Keratinocyte (primary cell): Measurements from ENCODE around the gene INPP5A. TPM values are rescaled to one million over a fixed set of nuclear protein-coding genes. Genes with fewer than 3 reads are reported as not detected.

Source experiments
- DNase-seq: peaks from one replicate; pipeline ENCODE4 v3.0.0-alpha.2; 2011; ENCODE audit warnings: low read depth, missing footprints, low spot score
- FAIRE-seq: peaks from 2 replicates; lab custom pipeline; 2011; peaks lifted over from hg19 to GRCh38; lab: Jason Lieb, UNC
- H2AFZ ChIP-seq: 2 replicates; pipeline ENCODE4 v1.6.0; 2012; ENCODE audit warnings: low read length, control low read depth, inconsistent platforms; ENCODE audit not compliant: control insufficient read depth
- H3K27ac ChIP-seq: 2 replicates; pipeline ENCODE4 v1.5.1; 2011; ENCODE audit warnings: low read length; ENCODE audit not compliant: control insufficient read depth, insufficient read depth
- H3K27me3 ChIP-seq: 3 replicates; pipeline ENCODE4 v1.6.0; 2011; ENCODE audit warnings: low read length; ENCODE audit not compliant: control insufficient read depth, insufficient read depth; ENCODE audit errors: extremely low read depth
- H3K36me3 ChIP-seq, 2 experiments: 2 replicates in 1 of 2; 3 replicates in 1 of 2; pipeline ENCODE4 v1.5.1; 2011; ENCODE audit warnings: low read length in 2 of 2, mild to moderate bottlenecking in 1 of 2; ENCODE audit not compliant: control insufficient read depth in 2 of 2, insufficient read depth in 2 of 2; ENCODE audit errors: extremely low read depth in 1 of 2
- H3K4me1 ChIP-seq: 3 replicates; pipeline ENCODE4 v1.5.1; 2011; ENCODE audit warnings: low read length; ENCODE audit not compliant: control insufficient read depth, insufficient read depth; ENCODE audit errors: extremely low read depth
- H3K4me2 ChIP-seq: 3 replicates; pipeline ENCODE4 v1.6.0; 2011; ENCODE audit warnings: low read depth, low read length; ENCODE audit not compliant: control insufficient read depth, insufficient read depth; ENCODE audit errors: extremely low read depth
- H3K4me3 ChIP-seq, 3 experiments: fragments of 200-600 bp in 1 of 3; sonication (generic) in 1 of 3; 2 replicates in 2 of 3; 3 replicates in 1 of 3; pipeline ENCODE4 v1.5.1; 2011 to 2016; ENCODE audit warnings: low read length in 3 of 3, mild to moderate bottlenecking in 3 of 3, control low read depth in 2 of 3, inconsistent platforms in 1 of 3, low read depth in 1 of 3, mixed read lengths in 1 of 3, mixed run types in 1 of 3, moderate library complexity in 1 of 3; ENCODE audit not compliant: control insufficient read depth in 2 of 3, insufficient read depth in 2 of 3; ENCODE audit errors: extremely low read depth in 1 of 3
- H3K79me2 ChIP-seq: 2 replicates; pipeline ENCODE4 v1.6.0; 2012; ENCODE audit warnings: low read length; ENCODE audit not compliant: control insufficient read depth, insufficient read depth
- H3K9ac ChIP-seq: 3 replicates; pipeline ENCODE4 v1.6.0; 2011; ENCODE audit warnings: low read length; ENCODE audit not compliant: control insufficient read depth, insufficient read depth; ENCODE audit errors: extremely low read depth
- H3K9me1 ChIP-seq: 3 replicates; pipeline ENCODE4 v1.6.0; 2011; ENCODE audit warnings: low read length; ENCODE audit not compliant: control insufficient read depth, insufficient read depth; ENCODE audit errors: extremely low read depth
- H3K9me3 ChIP-seq: 2 replicates; pipeline ENCODE4 v1.5.1; 2012; ENCODE audit warnings: low read depth, low read length; ENCODE audit not compliant: control insufficient read depth
- H4K20me1 ChIP-seq: 3 replicates; pipeline ENCODE4 v1.6.0; 2011; ENCODE audit warnings: low read length; ENCODE audit not compliant: control insufficient read depth, insufficient read depth; ENCODE audit errors: extremely low read depth
- EZH2 ChIP-seq: IDR thresholded peaks from one replicate; pipeline ENCODE4 v1.6.1; 2012; ENCODE audit warnings: inconsistent platforms, mild to moderate bottlenecking, low read length, moderate library complexity
- dilution Hi-C: fragments of 300-500 bp; cut with MboI; formaldehyde crosslinking; loops from one replicate; pipeline ENCODE4 v1.7.0; 2020; ENCODE audit warnings: low sequenced_read_pairs; ENCODE audit not compliant: extremely low pct_ligation_motif_present
- polyA plus RNA-seq, 5 experiments: library from polyadenylated mRNA; depleted of rRNA in 3 of 5; stranded (reverse) in 3 of 5; stranded (forward) in 1 of 5; unstranded in 1 of 5; fragments of >200 nt; gene quantifications; 1 replicate in 1 of 5; 2 replicates in 3 of 5; 3 replicates in 1 of 5; pipeline versions ENCODE4 v1.2.1 to v1.2.3, GENCODE V29; 2011 to 2012; ENCODE audit warnings: missing spikeins in 2 of 5, low read depth in 1 of 5, low replicate concordance in 1 of 5
- TF ChIP-seq, protein P1 (sequence below), 3 experiments: IDR thresholded peaks in 1 of 3; conservative IDR thresholded peaks in 1 of 3; optimal IDR thresholded peaks in 1 of 3; 2 replicates in 2 of 3; 3 replicates in 1 of 3; pipeline versions ENCODE3 to v1.5.1; 2011; ENCODE audit warnings: low read length in 3 of 3, mild to moderate bottlenecking in 3 of 3, moderate library complexity in 2 of 3, control low read depth in 1 of 3, inconsistent platforms in 1 of 3; ENCODE audit not compliant: insufficient read depth in 2 of 3; ENCODE audit errors: extremely low read depth in 1 of 3

Gene INPP5A
- polyA plus RNA-seq, 1 donor (not counting 4 experiments of a cell fraction or from before 2014, with no cell fraction given) = 11.2 TPM

GRCh38 chr10:132511121-132512051, 26.2 kb upstream of the INPP5A start:
- no peak for TF ChIP-seq EZH2
- TF ChIP-seq, protein P1, sequence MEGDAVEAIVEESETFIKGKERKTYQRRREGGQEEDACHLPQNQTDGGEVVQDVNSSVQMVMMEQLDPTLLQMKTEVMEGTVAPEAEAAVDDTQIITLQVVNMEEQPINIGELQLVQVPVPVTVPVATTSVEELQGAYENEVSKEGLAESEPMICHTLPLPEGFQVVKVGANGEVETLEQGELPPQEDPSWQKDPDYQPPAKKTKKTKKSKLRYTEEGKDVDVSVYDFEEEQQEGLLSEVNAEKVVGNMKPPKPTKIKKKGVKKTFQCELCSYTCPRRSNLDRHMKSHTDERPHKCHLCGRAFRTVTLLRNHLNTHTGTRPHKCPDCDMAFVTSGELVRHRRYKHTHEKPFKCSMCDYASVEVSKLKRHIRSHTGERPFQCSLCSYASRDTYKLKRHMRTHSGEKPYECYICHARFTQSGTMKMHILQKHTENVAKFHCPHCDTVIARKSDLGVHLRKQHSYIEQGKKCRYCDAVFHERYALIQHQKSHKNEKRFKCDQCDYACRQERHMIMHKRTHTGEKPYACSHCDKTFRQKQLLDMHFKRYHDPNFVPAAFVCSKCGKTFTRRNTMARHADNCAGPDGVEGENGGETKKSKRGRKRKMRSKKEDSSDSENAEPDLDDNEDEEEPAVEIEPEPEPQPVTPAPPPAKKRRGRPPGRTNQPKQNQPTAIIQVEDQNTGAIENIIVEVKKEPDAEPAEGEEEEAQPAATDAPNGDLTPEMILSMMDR (optimal IDR thresholded peaks at IDR 0.05 in 1 of 3, IDR thresholded peaks at IDR 0.05 in 1 of 3, conservative IDR thresholded peaks at IDR 0.05 in 1 of 3; ENCODE audit: extremely low read depth in 1 of 3, insufficient read depth in 2 of 3, low read length in 3 of 3) = no peak
- Histone ChIP-seq H2AFZ (no peak overlapping the region), H3K9ac (no peak overlapping the region), H3K4me2 (no peak overlapping the region), H3K9me1 (no peaks in the 10 kb centered on the region), H3K79me2 (no peaks in the 10 kb centered on the region), H3K4me3 (no peak overlapping the region), H3K36me3 (no peaks in the 10 kb centered on the region), H3K27me3 (peaks cover 10% of the 10 kb centered on the region), H3K9me3 (no peaks in the 10 kb centered on the region), H4K20me1 (no peaks in the 10 kb centered on the region), H3K4me1 (no peaks in the 10 kb centered on the region), H3K27ac (no peak overlapping the region)
- DNase-seq (no peak), FAIRE-seq (no peak)
- dilution Hi-C loops = no loop called here

- FAIRE-seq = no peak
- no peak overlapping the region for H3K4me3 ChIP-seq
- no peaks in the 10 kb centered on the region for H3K9me3 ChIP-seq
- no peaks in the 10 kb centered on the region for H3K79me2 ChIP-seq
- no peak overlapping the region for H2AFZ ChIP-seq
- peaks cover 5% of the 10 kb centered on the region for H3K4me1 ChIP-seq
- H3K9me1 ChIP-seq = no peaks in the 10 kb centered on the region
- H4K20me1 ChIP-seq = no peaks in the 10 kb centered on the region
- TF ChIP-seq EZH2 = no peak
- TF ChIP-seq, protein P1 (optimal IDR thresholded peaks at IDR 0.05 in 1 of 3, IDR thresholded peaks at IDR 0.05 in 1 of 3, conservative IDR thresholded peaks at IDR 0.05 in 1 of 3; ENCODE audit: extremely low read depth in 1 of 3, insufficient read depth in 2 of 3, low read length in 3 of 3) = no peak
- no peak overlapping the region for H3K4me2 ChIP-seq
- no peak overlapping the region for H3K9ac ChIP-seq
- no peak for DNase-seq
- H3K27ac ChIP-seq = no peak overlapping the region
- H3K27me3 ChIP-seq = peaks cover 16% of the 10 kb centered on the region
- no peaks in the 10 kb centered on the region for H3K36me3 ChIP-seq
- dilution Hi-C loops = no loop called here
These were observed 25.5 kb upstream of the INPP5A start for GRCh38 chr10:132512052-132512442.
